Thoracic aorta (tissue), 2 donors: ENCODE data around the gene MED10. TPM values are rescaled to one million over a fixed set of nuclear protein-coding genes. Genes with fewer than 3 reads are reported as not detected.

Experiments
- ATAC-seq: fragments of 150-250 bp; one replicate; pipeline ENCODE4 v1.8.0; 2017; ENCODE audit warnings: low read depth; ENCODE audit not compliant: insufficient number of reproducible peaks, low FRiP score
- DNase-seq: peaks from one replicate; pipeline ENCODE4 v3.0.0-alpha.2; 2020; ENCODE audit warnings: low spot score
- H3K27ac ChIP-seq, 2 donors: fragments of 200-600 bp; sonication (generic); 1 replicate in 1 of 2; 2 replicates in 1 of 2; pipeline ENCODE4 v1.5.1; 2016; ENCODE audit warnings: mild to moderate bottlenecking in 2 of 2, moderate library complexity in 2 of 2
- H3K27me3 ChIP-seq: fragments of 200-600 bp; sonication (generic); replicated peaks from 2 replicates; pipeline ENCODE4 v1.6.0; 2016; ENCODE audit warnings: mild to moderate bottlenecking; ENCODE audit not compliant: insufficient read depth
- H3K36me3 ChIP-seq: fragments of 200-600 bp; sonication (generic); one replicate; pipeline ENCODE4 v1.5.1; 2016
- H3K4me1 ChIP-seq, 2 donors: fragments of 200-600 bp; sonication (generic); 1 replicate in 1 of 2; 2 replicates in 1 of 2; pipeline versions ENCODE4 v1.5.1 to v1.6.0; 2016; ENCODE audit warnings: low read depth in 2 of 2, mild to moderate bottlenecking in 1 of 2; ENCODE audit not compliant: control insufficient read depth in 1 of 2
- H3K4me3 ChIP-seq: fragments of 200-600 bp; sonication (generic); 2 replicates; pipeline ENCODE4 v1.5.1; 2016; ENCODE audit warnings: mild to moderate bottlenecking
- H3K9me3 ChIP-seq: fragments of 200-600 bp; sonication (generic); 2 replicates; pipeline ENCODE4 v1.5.1; 2016
- CTCF ChIP-seq: fragments of 200-600 bp; sonication (generic); IDR thresholded peaks from one replicate; pipeline ENCODE4 v1.5.1; 2019; ENCODE audit warnings: antibody characterized with exemption
- total RNA-seq, 2 donors: library from RNA; depleted of rRNA; stranded (reverse); fragments of >200 nt; gene quantifications; one replicate each; pipeline versions ENCODE4 v1.1.0 to v1.2.3, GENCODE V29; 2016

Gene MED10
- total RNA-seq, 2 donors from 2014 or later, result 25.0 to 30.9 TPM

- DNase-seq (no peak), ATAC-seq (no peak)
- H3K27me3 ChIP-seq, result no peaks in the 10 kb centered on the region
- H3K36me3 ChIP-seq, result no peaks in the 10 kb centered on the region
- H3K4me3 ChIP-seq, result no peak overlapping the region
- no peaks in the 10 kb centered on the region for H3K4me1 ChIP-seq
- H3K9me3 ChIP-seq, result no peaks in the 10 kb centered on the region
- no peak for TF ChIP-seq CTCF
- no peak overlapping the region for H3K27ac ChIP-seq
Observed at GRCh38 chr5:6389946-6390530, 11.7 kb upstream of the MED10 start.

GRCh38 chr5:6389397-6389796 lies 11.1 kb upstream of the MED10 start:
- H3K27me3 ChIP-seq, result no peaks in the 10 kb centered on the region
- no peak overlapping the region for H3K4me3 ChIP-seq
- no peaks in the 10 kb centered on the region for H3K9me3 ChIP-seq
- H3K36me3 ChIP-seq, result no peaks in the 10 kb centered on the region
- H3K27ac ChIP-seq, result no peak overlapping the region
- DNase-seq, result no peak
- no peak for TF ChIP-seq CTCF
- ATAC-seq, result no peak
- no peaks in the 10 kb centered on the region for H3K4me1 ChIP-seq

GRCh38 chr5:6387970-6388369 lies 9.6 kb upstream of the MED10 start:
- Histone ChIP-seq H3K4me3 (no peak overlapping the region), H3K4me1 (no peaks in the 10 kb centered on the region), H3K27ac (no peak overlapping the region), H3K27me3 (no peaks in the 10 kb centered on the region), H3K36me3 (no peaks in the 10 kb centered on the region), H3K9me3 (no peaks in the 10 kb centered on the region)
- ATAC-seq (no peak), DNase-seq (no peak)
- no peak for TF ChIP-seq CTCF

GRCh38 chr5:6386271-6386670 lies 7.9 kb upstream of the MED10 start:
- no peak for DNase-seq
- H3K27me3 ChIP-seq, result no peaks in the 10 kb centered on the region
- no peaks in the 10 kb centered on the region for H3K4me1 ChIP-seq
- no peaks in the 10 kb centered on the region for H3K9me3 ChIP-seq
- H3K4me3 ChIP-seq, result no peak overlapping the region
- ATAC-seq, result no peak
- H3K36me3 ChIP-seq, result no peaks in the 10 kb centered on the region
- TF ChIP-seq CTCF, result no peak
- H3K27ac ChIP-seq, result no peak overlapping the region

GRCh38 chr5:6384856-6385255 lies 6.5 kb upstream of the MED10 start:
- no peaks in the 10 kb centered on the region for H3K27me3 ChIP-seq
- no peak for TF ChIP-seq CTCF
- no peaks in the 10 kb centered on the region for H3K9me3 ChIP-seq
- no peaks in the 10 kb centered on the region for H3K36me3 ChIP-seq
- H3K4me3 ChIP-seq, result no peak overlapping the region
- H3K27ac ChIP-seq, result no peak overlapping the region
- DNase-seq (no peak), ATAC-seq (no peak)
- H3K4me1 ChIP-seq, result no peaks in the 10 kb centered on the region
